ENCODE data around the gene FAM83E. TPM values are rescaled to one million over a fixed set of nuclear protein-coding genes. Genes with fewer than 3 reads are reported as not detected.

Gene FAM83E
- polyA plus RNA-seq, 1 donor from 2014 or later = not detected

DNA sequence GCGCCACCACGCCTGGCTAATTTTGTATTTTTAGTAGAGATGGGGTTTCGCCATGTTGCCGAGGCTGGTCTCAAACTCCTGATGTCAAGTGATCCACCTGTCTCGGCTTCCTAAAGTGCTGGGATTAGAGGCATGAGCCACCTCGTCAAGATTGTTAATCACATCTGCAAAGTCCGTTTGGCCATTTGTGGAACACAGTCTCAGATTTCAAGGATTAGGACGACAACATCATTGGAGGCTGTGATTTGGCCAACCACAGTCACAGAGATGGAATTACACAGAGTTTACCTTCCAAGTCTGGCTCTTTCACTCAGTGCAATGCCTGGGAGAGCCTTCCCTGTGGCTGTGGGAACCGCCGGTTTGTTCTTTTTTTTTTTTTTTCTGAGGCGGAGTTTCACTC lies 45.1 kb downstream of the FAM83E start:
- no peaks in the 10 kb centered on the region for H3K9me3 Mint-ChIP-seq
- H3K4me3 Mint-ChIP-seq = no peak overlapping the region
- no peaks in the 10 kb centered on the region for H3K36me3 Mint-ChIP-seq
- peaks cover 21% of the 10 kb centered on the region for H3K27me3 Mint-ChIP-seq
- no peak overlapping the region for H3K27ac Mint-ChIP-seq
- H3K4me1 Mint-ChIP-seq = peaks cover 0 to 5% (median 2%) of the 10 kb centered on the region in 3 donors

DNA sequence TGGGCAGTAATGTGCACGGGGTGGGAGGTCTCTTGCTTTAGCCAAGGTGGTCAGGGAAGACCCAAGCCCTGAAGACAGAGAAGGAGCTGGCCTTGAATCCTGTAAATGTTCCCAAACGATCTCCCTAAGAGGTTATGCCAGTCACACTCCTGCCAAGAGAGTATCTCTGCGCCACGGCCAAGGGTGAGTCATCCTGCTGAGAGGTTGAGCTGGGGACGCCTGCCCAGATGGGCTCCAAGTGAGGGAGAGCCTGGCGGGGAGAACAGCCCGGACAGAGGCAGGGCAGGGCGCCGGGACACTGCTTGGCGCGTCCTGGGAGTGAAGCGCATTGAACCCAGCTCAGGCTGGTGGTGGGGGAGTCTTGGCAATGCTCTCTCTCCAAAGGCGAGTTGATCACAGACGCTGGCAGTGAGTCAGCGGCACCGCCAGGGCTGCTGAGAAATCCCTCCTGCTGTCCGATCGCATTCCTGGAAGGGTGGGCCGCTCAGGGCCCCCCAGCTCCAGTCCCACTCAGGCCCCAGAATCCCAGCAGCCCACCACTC lies 46.5 kb downstream of the FAM83E start:
- Mint-ChIP-seq H3K36me3 (no peaks in the 10 kb centered on the region), H3K27ac (no peak overlapping the region), H3K4me3 (no peak overlapping the region), H3K9me3 (no peaks in the 10 kb centered on the region), H3K27me3 (peaks cover 21% of the 10 kb centered on the region), H3K4me1 (peaks cover 0 to 1% (median 0%) of the 10 kb centered on the region in 3 donors)

DNA sequence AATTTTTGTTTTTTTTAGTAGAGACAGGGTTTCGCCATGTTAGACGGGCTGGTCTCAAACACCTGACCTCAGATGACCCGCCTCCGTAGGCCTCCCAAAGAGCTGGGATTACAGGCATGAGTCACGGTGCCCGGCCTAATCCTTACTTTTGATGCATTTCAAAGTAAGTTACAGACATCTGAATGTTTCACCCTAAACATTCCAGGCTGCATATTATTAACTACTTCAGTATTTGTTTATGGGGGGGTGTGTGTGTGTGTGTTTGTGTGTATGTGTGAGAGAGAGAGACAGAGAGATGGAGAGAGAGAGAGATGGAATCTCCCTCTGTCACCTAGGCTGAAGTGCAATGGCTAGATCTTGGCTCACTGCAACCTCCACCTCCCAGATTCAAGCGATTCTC lies 49.8 kb downstream of the FAM83E start:
- no peaks in the 10 kb centered on the region for H3K9me3 Mint-ChIP-seq
- no peak overlapping the region for H3K4me3 Mint-ChIP-seq
- no peak overlapping the region for H3K27ac Mint-ChIP-seq
- H3K36me3 Mint-ChIP-seq = no peaks in the 10 kb centered on the region
- peaks cover 22% of the 10 kb centered on the region for H3K27me3 Mint-ChIP-seq
- peaks cover 0 to 2% (median 0%) of the 10 kb centered on the region in 3 donors for H3K4me1 Mint-ChIP-seq

Other genes with a start within 250 kb of the FAM83E start
- gene KDELR1, start 223.5 kb downstream of the FAM83E start, polyA plus RNA-seq = 29.2 TPM
- not detected for gene GRIN2D, start 221.4 kb downstream of the FAM83E start, polyA plus RNA-seq
- gene GRWD1, start 169.1 kb downstream of the FAM83E start, polyA plus RNA-seq = 40.3 TPM
- 0.48 TPM for gene KCNJ14, start 159.5 kb downstream of the FAM83E start, polyA plus RNA-seq
- gene CYTH2, start 145.7 kb downstream of the FAM83E start, polyA plus RNA-seq = 31.8 TPM
- not detected for gene LMTK3, start 103.2 kb downstream of the FAM83E start, polyA plus RNA-seq
- gene SULT2B1, start 62.9 kb downstream of the FAM83E start, polyA plus RNA-seq = not detected
- not detected for gene SPACA4, start 8.3 kb downstream of the FAM83E start, polyA plus RNA-seq
- gene RPL18, start 4.1 kb upstream of the FAM83E start, polyA plus RNA-seq = 2,549 TPM
- gene SPHK2, start 4.4 kb upstream of the FAM83E start, polyA plus RNA-seq = 11.0 TPM
- 86.1 TPM for gene DBP, start 22.3 kb upstream of the FAM83E start, polyA plus RNA-seq
- 11.6 TPM for gene CA11, start 31.1 kb upstream of the FAM83E start, polyA plus RNA-seq
- 0.66 TPM for gene NTN5, start 57.9 kb upstream of the FAM83E start, polyA plus RNA-seq
- gene FUT2, start 80.9 kb upstream of the FAM83E start, polyA plus RNA-seq = not detected
- 0.45 TPM for gene MAMSTR, start 104.6 kb upstream of the FAM83E start, polyA plus RNA-seq
- 0.26 TPM for gene RASIP1, start 125.5 kb upstream of the FAM83E start, polyA plus RNA-seq
- not detected for gene IZUMO1, start 131.8 kb upstream of the FAM83E start, polyA plus RNA-seq
- gene FUT1, start 137.6 kb upstream of the FAM83E start, polyA plus RNA-seq = not detected
- not detected for gene FGF21, start 140.4 kb upstream of the FAM83E start, polyA plus RNA-seq
- 31.8 TPM for gene BCAT2, start 196.0 kb upstream of the FAM83E start, polyA plus RNA-seq
- gene HSD17B14, start 221.4 kb upstream of the FAM83E start, polyA plus RNA-seq = 1.2 TPM

All from IgD-negative memory B cell (primary cell).